Left ventricle myocardium inferior (tissue), 1 donor: Measurements from ENCODE around the gene FASN. TPM values are rescaled to one million over a fixed set of nuclear protein-coding genes. Genes with fewer than 3 reads are reported as not detected.

Experiments used
- DNase-seq: peaks from one replicate; pipeline ENCODE4 v3.0.0-alpha.2; 2020
- H3K27ac ChIP-seq: fragments of 200-600 bp; replicated peaks from 2 replicates; pipeline ENCODE4 v1.8.0; 2021
- H3K27me3 ChIP-seq: fragments of 200-600 bp; 2 replicates; pipeline ENCODE4 v1.8.0; 2021; ENCODE audit warnings: low read depth
- H3K36me3 ChIP-seq: fragments of 200-600 bp; 2 replicates; pipeline ENCODE4 v1.8.0; 2021
- H3K4me1 ChIP-seq: fragments of 200-600 bp; 2 replicates; pipeline ENCODE4 v1.8.0; 2021
- H3K4me3 ChIP-seq: fragments of 200-600 bp; 2 replicates; pipeline ENCODE4 v1.8.0; 2021; ENCODE audit warnings: mild to moderate bottlenecking, moderate library complexity
- H3K9me3 ChIP-seq: fragments of 200-600 bp; replicated peaks from 2 replicates; pipeline ENCODE4 v1.8.0; 2021
- intact Hi-C: fragments of 100-400 bp; cut with micrococcal nuclease; formaldehyde crosslinking; loops from one replicate; pipeline ENCODE4 v1.11.0; 2022
- total RNA-seq: library from RNA; stranded (reverse); fragmentation: NEBNext Ultra II Directional; extraction: Animal tissue kit (Norgen Biotek cat#: 25700); gene quantifications from one replicate; pipeline ENCODE4 v1.2.1, GENCODE V29; 2021
- TF ChIP-seq, protein P1 (sequence below): fragments of 200-600 bp; IDR thresholded peaks from 2 replicates; pipeline ENCODE4 v1.8.0; 2021; ENCODE audit warnings: antibody characterized with exemption, mild to moderate bottlenecking, borderline replicate concordance
- donor health status: DM: no; HTN: yes; CAD: no; lungs with severe emphysema.

Gene FASN
- total RNA-seq, 1 donor from 2014 or later = 13.6 TPM

DNA sequence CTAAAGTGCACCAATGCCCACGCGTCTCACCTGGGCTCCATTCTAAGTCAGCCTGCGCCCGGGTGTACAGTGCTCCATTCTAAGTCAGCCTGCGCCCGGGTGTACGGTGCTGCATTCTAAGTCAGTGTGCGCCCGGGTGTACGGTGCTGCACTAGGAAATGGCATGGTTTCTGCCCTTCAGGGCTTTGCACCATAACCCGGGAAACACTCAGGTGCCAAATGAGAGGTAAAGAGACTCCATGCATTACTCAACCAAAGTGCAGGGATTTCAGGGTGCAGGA, 29.2 kb upstream of the FASN start:
- H3K36me3 ChIP-seq = peaks cover 5% of the 10 kb centered on the region
- no peaks in the 10 kb centered on the region for H3K9me3 ChIP-seq
- TF ChIP-seq, protein P1, sequence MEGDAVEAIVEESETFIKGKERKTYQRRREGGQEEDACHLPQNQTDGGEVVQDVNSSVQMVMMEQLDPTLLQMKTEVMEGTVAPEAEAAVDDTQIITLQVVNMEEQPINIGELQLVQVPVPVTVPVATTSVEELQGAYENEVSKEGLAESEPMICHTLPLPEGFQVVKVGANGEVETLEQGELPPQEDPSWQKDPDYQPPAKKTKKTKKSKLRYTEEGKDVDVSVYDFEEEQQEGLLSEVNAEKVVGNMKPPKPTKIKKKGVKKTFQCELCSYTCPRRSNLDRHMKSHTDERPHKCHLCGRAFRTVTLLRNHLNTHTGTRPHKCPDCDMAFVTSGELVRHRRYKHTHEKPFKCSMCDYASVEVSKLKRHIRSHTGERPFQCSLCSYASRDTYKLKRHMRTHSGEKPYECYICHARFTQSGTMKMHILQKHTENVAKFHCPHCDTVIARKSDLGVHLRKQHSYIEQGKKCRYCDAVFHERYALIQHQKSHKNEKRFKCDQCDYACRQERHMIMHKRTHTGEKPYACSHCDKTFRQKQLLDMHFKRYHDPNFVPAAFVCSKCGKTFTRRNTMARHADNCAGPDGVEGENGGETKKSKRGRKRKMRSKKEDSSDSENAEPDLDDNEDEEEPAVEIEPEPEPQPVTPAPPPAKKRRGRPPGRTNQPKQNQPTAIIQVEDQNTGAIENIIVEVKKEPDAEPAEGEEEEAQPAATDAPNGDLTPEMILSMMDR = no peak
- no peak for DNase-seq
- H3K27ac ChIP-seq = no peak overlapping the region
- no peaks in the 10 kb centered on the region for H3K27me3 ChIP-seq
- H3K4me3 ChIP-seq = no peak overlapping the region
- intact Hi-C loops = no loop called here
- no peaks in the 10 kb centered on the region for H3K4me1 ChIP-seq

DNA sequence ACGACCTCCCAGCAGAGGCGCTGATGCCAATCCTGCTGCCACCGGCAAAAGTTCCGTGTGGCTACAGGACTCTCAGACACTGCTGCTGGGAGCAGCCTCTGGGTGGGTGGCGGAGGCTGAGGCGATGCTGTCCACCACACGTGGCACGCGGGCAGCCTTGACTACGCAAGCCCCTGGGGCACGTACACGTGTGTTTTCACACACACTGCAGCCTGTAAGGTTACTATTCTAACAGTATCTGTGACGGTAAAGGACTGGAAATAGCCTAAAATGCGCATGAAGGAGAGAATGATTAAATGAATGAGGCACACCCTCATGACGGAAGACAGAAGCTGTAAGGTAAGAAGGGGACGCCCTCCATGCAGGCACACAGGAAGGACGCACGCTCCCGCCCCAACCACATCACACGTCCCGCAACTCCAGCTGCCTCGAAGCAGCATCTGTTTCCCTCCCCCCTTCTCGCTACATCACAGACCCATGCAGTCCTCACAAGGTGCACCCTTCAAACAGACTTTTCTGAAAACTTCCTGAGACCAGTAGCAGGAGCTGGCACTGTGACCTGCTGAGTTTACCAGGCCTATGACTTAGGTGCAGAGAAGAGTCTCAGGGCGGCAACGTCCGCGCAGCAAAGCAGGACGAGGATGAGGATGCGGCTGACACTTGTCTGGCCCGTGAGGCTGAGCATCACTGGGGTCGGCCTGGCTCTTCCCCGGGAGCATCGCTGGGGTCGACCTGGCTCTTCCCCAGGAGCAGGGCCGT, 28.7 kb upstream of the FASN start:
- Histone ChIP-seq H3K4me1 (no peaks in the 10 kb centered on the region), H3K9me3 (no peaks in the 10 kb centered on the region), H3K27me3 (no peaks in the 10 kb centered on the region), H3K4me3 (no peak overlapping the region), H3K36me3 (peaks cover 5% of the 10 kb centered on the region), H3K27ac (no peak overlapping the region)
- intact Hi-C loops = no loop called here
- no peak for DNase-seq
- TF ChIP-seq, protein P1 = no peak

- TF ChIP-seq, protein P1 = no peak
- Histone ChIP-seq H3K27me3 (no peaks in the 10 kb centered on the region), H3K4me3 (no peak overlapping the region), H3K36me3 (peaks cover 5% of the 10 kb centered on the region), H3K27ac (no peak overlapping the region), H3K9me3 (no peaks in the 10 kb centered on the region), H3K4me1 (no peaks in the 10 kb centered on the region)
- DNase-seq = no peak
- intact Hi-C loops = no loop called here
Observed at GRCh38 chr17:82124101-82124500, 26.1 kb upstream of the FASN start.

DNA sequence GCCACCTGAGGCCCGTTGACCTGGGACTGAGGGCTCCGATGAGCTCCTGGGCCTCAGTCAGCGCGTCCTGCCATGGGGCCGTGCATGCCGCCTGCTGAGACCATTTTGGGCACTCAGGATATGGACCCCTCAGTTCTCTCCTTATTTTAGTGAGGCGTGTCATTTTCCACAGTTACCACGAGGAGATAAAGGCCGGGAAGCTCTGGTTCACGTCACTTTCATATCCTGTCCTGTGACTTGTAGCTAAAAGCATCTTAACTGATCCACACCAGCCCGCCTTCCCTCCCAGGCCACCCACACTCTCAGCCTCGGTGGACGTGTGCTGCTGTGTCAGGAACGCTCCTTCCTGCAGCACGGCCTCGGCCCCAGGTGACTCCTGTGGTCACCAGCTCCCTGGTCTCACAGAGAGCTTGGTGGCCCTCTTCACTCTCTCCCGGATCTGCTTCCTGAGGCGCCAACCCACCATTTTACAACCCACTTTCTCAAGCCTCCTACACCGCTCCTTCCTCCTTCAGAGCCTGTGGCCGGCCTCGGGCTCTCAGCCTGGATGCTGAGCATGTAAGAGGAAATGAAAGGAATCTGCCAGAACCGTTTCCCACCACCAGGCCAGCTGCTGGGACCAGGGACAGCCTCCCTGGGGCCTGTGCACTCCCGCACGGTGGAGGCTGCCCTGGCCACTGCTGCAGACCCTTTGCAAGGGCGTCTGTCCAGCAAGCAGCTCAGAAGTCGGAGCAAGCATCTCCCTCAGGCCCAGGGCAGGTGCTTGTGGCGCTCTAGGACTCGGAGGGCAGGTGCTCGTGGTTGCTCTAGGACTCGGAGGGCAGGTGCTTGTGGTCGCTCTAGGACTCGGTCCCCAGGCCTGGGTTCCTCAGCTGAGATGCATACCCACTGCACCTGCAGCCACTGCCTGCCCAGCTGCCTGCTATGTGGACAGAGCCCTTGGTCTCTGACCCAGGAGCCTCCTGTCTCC, 23.9 kb upstream of the FASN start:
- Histone ChIP-seq H3K4me1 (no peaks in the 10 kb centered on the region), H3K9me3 (no peaks in the 10 kb centered on the region), H3K4me3 (no peak overlapping the region), H3K27me3 (no peaks in the 10 kb centered on the region), H3K27ac (no peak overlapping the region), H3K36me3 (peaks cover 5% of the 10 kb centered on the region)
- TF ChIP-seq, protein P1 = no peak
- no peak for DNase-seq
- intact Hi-C loops = no loop called here

DNA sequence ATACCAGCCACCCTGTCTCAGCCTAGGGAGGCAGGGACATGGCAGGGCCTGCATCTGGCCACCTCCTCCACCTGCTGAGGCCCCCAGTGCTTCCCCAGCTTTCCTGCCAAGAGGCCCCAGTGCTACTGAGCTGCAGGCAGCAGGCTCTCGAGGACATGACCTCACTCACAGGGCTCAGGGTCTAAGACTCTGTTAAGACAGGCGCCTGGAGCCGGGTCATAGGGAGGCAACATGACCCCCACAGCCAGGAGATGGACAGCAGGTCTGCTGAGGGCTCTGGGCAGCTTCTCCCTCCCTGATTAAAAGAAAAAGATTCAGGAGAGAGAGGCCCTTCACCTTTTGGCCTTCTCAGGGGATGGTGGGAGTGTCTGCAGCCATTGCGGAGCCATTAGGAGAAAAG, 23.2 kb upstream of the FASN start:
- no peaks in the 10 kb centered on the region for H3K9me3 ChIP-seq

More for the DNA sequence above, 23.2 kb upstream of the FASN start:
- H3K27me3 ChIP-seq = no peaks in the 10 kb centered on the region
- no peak overlapping the region for H3K27ac ChIP-seq
- H3K4me1 ChIP-seq = no peaks in the 10 kb centered on the region
- H3K4me3 ChIP-seq = no peak overlapping the region
- peaks cover 5% of the 10 kb centered on the region for H3K36me3 ChIP-seq
- TF ChIP-seq, protein P1 = no peak
- no peak for DNase-seq
- intact Hi-C loops = no loop called here
